GM12872 (cell line): ENCODE measurements around the gene COL27A1.
"Not testable (repeated sequence)": the region's sequence is repeated elsewhere in the genome, so short reads cannot be mapped to it uniquely, and the experiment has no call there.

Experiments used
- CTCF ChIP-seq: IDR thresholded peaks from 3 replicates; pipeline ENCODE4 v1.5.1; 2011; ENCODE audit warnings: low read depth, mild to moderate bottlenecking, low read length, moderate library complexity; ENCODE audit not compliant: insufficient read depth

Gene COL27A1

GRCh38 chr9:114329625-114330022 is 174.3 kb downstream of the COL27A1 start, which contains the start of gene ORM2:
Gene ORM2 (plus strand): TSS chr9:114329869. CDS start chr9:114329905, 36 bp downstream.
- not testable (repeated sequence) for TF ChIP-seq CTCF

- TF ChIP-seq CTCF, result no peak
Measured at GRCh38 chr9:114330636-114331035, 175.3 kb downstream of the COL27A1 start.

GRCh38 chr9:114334490-114334889 is 179.2 kb downstream of the COL27A1 start:
- TF ChIP-seq CTCF, result no peak

GRCh38 chr9:114335745-114336144 is 180.4 kb downstream of the COL27A1 start:
- no peak for TF ChIP-seq CTCF

GRCh38 chr9:114336157-114336556 is 180.8 kb downstream of the COL27A1 start:
- no peak for TF ChIP-seq CTCF

- TF ChIP-seq CTCF, result no peak
Measured at GRCh38 chr9:114336699-114337395, 181.5 kb downstream of the COL27A1 start.

GRCh38 chr9:114338187-114338586 is 182.8 kb downstream of the COL27A1 start:
- TF ChIP-seq CTCF, result no peak
